ENCODE results near the gene NPDC1. TPM values are rescaled to one million over a fixed set of nuclear protein-coding genes. Genes with fewer than 3 reads are reported as not detected.

Gene NPDC1
- polyA plus RNA-seq, 2 of the 4 experiments (the other 2 are of a cell fraction) = 12.7 to 40.6 TPM

GRCh38 chr9:137083394-137084004 is 37.5 kb upstream of the NPDC1 start:
- 24% methylated on average over 9 of the region's 12 CpGs for WGBS (ENCODE audit: missing lambda C conversion rate)
- POLR2A ChIA-PET = interaction anchor here (0.7 to 1.1 kb wide), 3 partner anchors 32 to 157 kb away, joined by 3 read pairs; partner anchors contain the start of gene TUBB4B
- ATAC-seq (peak; percentile 54 to 59), DNase-seq (ENCODE audit: low read depth in 1 of 2, low spot score in 1 of 2) (peak; percentile 78 to 86), FAIRE-seq (peak; percentile 70)
- peak overlapping the region; percentile 71 for H3K4me2 ChIP-seq
- H3K4me1 ChIP-seq = peaks cover 41% of the 10 kb centered on the region
- H3K9me3 ChIP-seq = no peaks in the 10 kb centered on the region
- TF ChIP-seq MAX (IDR thresholded peaks at IDR 0.05) (peak; percentile 43; the same call in 1 of the 2 replicates), EHF (CRISPR knock-in tag; IDR thresholded peaks at IDR 0.05) (no peak), FOSL2 (IDR thresholded peaks at IDR 0.05) (peak; percentile 73), FOSL2 (CRISPR knock-in tag; IDR thresholded peaks at IDR 0.05) (peak; percentile 94), JUN (IDR thresholded peaks at IDR 0.05) (peak in 1 of 2 experiments; percentile 56; a peak in 3 of 5 replicates), CBX2 (IDR thresholded peaks at IDR 0.05; ENCODE audit: borderline replicate concordance, low read depth) (no peak), CHD2 (IDR thresholded peaks at IDR 0.05; ENCODE audit: low read length, partially characterized antibody) (no peak), MAFK (IDR thresholded peaks at IDR 0.05; ENCODE audit: partially characterized antibody) (peak; percentile 47), POLR2A (IDR thresholded peaks at IDR 0.05; ENCODE audit: low read length) (0 out of 2 replicates have a peak, but pooled peaks have one; percentile 10), JUNB (IDR thresholded peaks at IDR 0.05) (peak; percentile 69), CHD4 (IDR thresholded peaks at IDR 0.05; ENCODE audit: borderline replicate concordance) (no peak)
- no peak overlapping the region for H3K4me3 ChIP-seq
- CTCF ChIA-PET = interaction anchor here (0.6 to 24.0 kb wide), 9 partner anchors 16 to 329 kb away, joined by 3 to 321 read pairs (median 4); partner anchors contain the start of gene SAPCD2
- peak overlapping the region; percentile 79 to 95 for H3K27ac ChIP-seq

GRCh38 chr9:137082925-137083290 is 36.9 kb upstream of the NPDC1 start:
- ChIA-PET POLR2A (interaction anchor here (0.7 to 1.1 kb wide), 3 partner anchors 32 to 158 kb away, joined by 3 read pairs; partner anchors contain the start of gene TUBB4B), CTCF (interaction anchor here (1.0 to 24.0 kb wide), 9 partner anchors 15 to 330 kb away, joined by 3 to 321 read pairs (median 4); partner anchors contain the start of gene SAPCD2)
- FAIRE-seq (no peak), ATAC-seq (no peak), DNase-seq (ENCODE audit: low read depth in 1 of 2, low spot score in 1 of 2) (no peak)
- H3K4me1 ChIP-seq = peaks cover 43% of the 10 kb centered on the region
- peak overlapping the region; percentile 71 for H3K4me2 ChIP-seq
- H3K27ac ChIP-seq = peak overlapping the region; percentile 79 to 95
- WGBS (ENCODE audit: missing lambda C conversion rate) = 73% methylated on average over 8 of the region's 8 CpGs
- no peaks in the 10 kb centered on the region for H3K9me3 ChIP-seq
- TF ChIP-seq ATOH8 (CRISPR knock-in tag; IDR thresholded peaks at IDR 0.05; ENCODE audit: low read depth) (no peak), MAX (IDR thresholded peaks at IDR 0.05) (peak; percentile 4; the same call in 1 of the 2 replicates), EP300 (IDR thresholded peaks at IDR 0.05) (no peak), FOXS1 (CRISPR knock-in tag; IDR thresholded peaks at IDR 0.05) (no peak), PHF8 (IDR thresholded peaks at IDR 0.05; ENCODE audit: borderline replicate concordance, low read depth) (no peak)
- H3K4me3 ChIP-seq = no peak overlapping the region

- peak overlapping the region; percentile 79 to 95; a peak in 5 of 6 replicates for H3K27ac ChIP-seq
- POLR2A ChIA-PET = interaction anchor here (1.0 to 1.1 kb wide), 3 partner anchors 33 to 158 kb away, joined by 3 read pairs; partner anchors contain the start of gene TUBB4B
- H3K9me3 ChIP-seq = no peaks in the 10 kb centered on the region
- no peak overlapping the region for H3K4me3 ChIP-seq
- ATAC-seq (no peak), DNase-seq (ENCODE audit: low read depth in 1 of 2, low spot score in 1 of 2) (no peak), FAIRE-seq (no peak)
- H3K4me1 ChIP-seq = peaks cover 40% of the 10 kb centered on the region
- no peak for TF ChIP-seq EHMT2 (IDR thresholded peaks at IDR 0.05; ENCODE audit: low read depth)
- TF ChIP-seq FOXS1 (CRISPR knock-in tag; IDR thresholded peaks at IDR 0.05) = no peak
- TF ChIP-seq JUN (IDR thresholded peaks at IDR 0.05) = no peak
- no peak for TF ChIP-seq HMGXB4 (CRISPR knock-in tag; IDR thresholded peaks at IDR 0.05; ENCODE audit: borderline replicate concordance)
- CTCF ChIA-PET = interaction anchor here (1.2 to 24.0 kb wide), 6 partner anchors 14 to 135 kb away, joined by 4 to 321 read pairs (median 6); partner anchors contain the start of genes NPDC1 and SAPCD2
- 94% methylated on average over 10 of the region's 16 CpGs for WGBS (ENCODE audit: missing lambda C conversion rate)
- H3K4me2 ChIP-seq = peak overlapping the region; percentile 71; the same call in 1 of the 3 replicates
Observed at GRCh38 chr9:137082222-137082924, 36.4 kb upstream of the NPDC1 start.
